Tibial artery (tissue), 4 donors: ENCODE measurements around the gene EGR2.

Experiments used
- DNase-seq, 2 donors: peaks; one replicate each; pipeline ENCODE4 v3.0.0-alpha.2; 2019
- H3K27ac ChIP-seq, 2 donors: fragments of 200-600 bp; sonication (generic) in 1 of 2; 1 replicate in 1 of 2; 2 replicates in 1 of 2; pipeline ENCODE4 v1.5.1; 2018 to 2019; ENCODE audit warnings: mild to moderate bottlenecking in 1 of 2
- H3K27me3 ChIP-seq, 2 donors: fragments of 200-600 bp; sonication (generic) in 1 of 2; one replicate each; pipeline versions ENCODE4 v1.5.1 to v1.6.0; 2016 to 2019
- H3K36me3 ChIP-seq, 3 donors: fragments of 200-600 bp; sonication (generic) in 2 of 3; one replicate each; pipeline ENCODE4 v1.5.1; 2016 to 2019; ENCODE audit warnings: mild to moderate bottlenecking in 2 of 3
- H3K4me1 ChIP-seq, 4 donors: fragments of 200-600 bp; sonication (generic) in 2 of 4; 1 replicate in 3 of 4; 2 replicates in 1 of 4; pipeline ENCODE4 v1.5.1; 2016 to 2019
- H3K4me3 ChIP-seq, 2 donors: fragments of 200-600 bp; sonication (generic) in 1 of 2; 1 replicate in 1 of 2; 2 replicates in 1 of 2; pipeline ENCODE4 v1.5.1; 2018 to 2019; ENCODE audit warnings: mild to moderate bottlenecking in 2 of 2
- H3K9me3 ChIP-seq, 3 donors: fragments of 200-600 bp; sonication (generic) in 1 of 3; one replicate each; pipeline ENCODE4 v1.5.1; 2016 to 2019
- CTCF ChIP-seq, 2 experiments: fragments of 200-600 bp in 1 of 2; fragments of 450-650 bp in 1 of 2; IDR thresholded peaks; one replicate each; pipeline ENCODE4 v1.5.1; 2017 to 2019; ENCODE audit warnings: antibody characterized with exemption in 2 of 2, mild to moderate bottlenecking in 1 of 2, moderate library complexity in 1 of 2
- intact Hi-C: fragments of 100-400 bp; cut with DNase I; formaldehyde crosslinking; loops from one replicate; pipeline ENCODE4 v1.15.0; 2023; ENCODE audit warnings: low total_unique reads

Gene EGR2

GRCh38 chr10:62811159-62811875, 4.8 kb downstream of the EGR2 start:
- Histone ChIP-seq H3K4me1 (peaks cover 0 to 30% (median 29%) of the 10 kb centered on the region in 4 donors), H3K9me3 (no peaks in the 10 kb centered on the region), H3K36me3 (peaks cover 0 to 7% (median 0%) of the 10 kb centered on the region in 3 donors), H3K27me3 (peaks cover 0 to 26% of the 10 kb centered on the region in 2 donors), H3K27ac (no peak overlapping the region), H3K4me3 (no peak overlapping the region)
- DNase-seq = no peak
- TF ChIP-seq CTCF (IDR thresholded peaks at IDR 0.05) = no peak
- intact Hi-C loops = loop anchor here (10.0 kb wide), 2 partner anchors 323 to 367 kb away; partner anchors contain the start of gene NRBF2

GRCh38 chr10:62810156-62810902, 5.8 kb downstream of the EGR2 start:
- H3K27ac ChIP-seq = no peak overlapping the region
- H3K4me1 ChIP-seq = peaks cover 0 to 33% (median 30%) of the 10 kb centered on the region in 4 donors
- H3K27me3 ChIP-seq = peaks cover 0 to 20% of the 10 kb centered on the region in 2 donors
- H3K4me3 ChIP-seq = no peak overlapping the region
- no peak for TF ChIP-seq CTCF (IDR thresholded peaks at IDR 0.05)
- H3K9me3 ChIP-seq = no peaks in the 10 kb centered on the region
- H3K36me3 ChIP-seq = peaks cover 0 to 7% (median 0%) of the 10 kb centered on the region in 3 donors
- no peak for DNase-seq
- intact Hi-C loops = loop anchor here (10.0 kb wide), 2 partner anchors 324 to 366 kb away; partner anchors contain the start of gene NRBF2

GRCh38 chr10:62806251-62806650, 9.9 kb downstream of the EGR2 start:
- no peak for TF ChIP-seq CTCF (IDR thresholded peaks at IDR 0.05)
- Histone ChIP-seq H3K27me3 (no peaks in the 10 kb centered on the region), H3K4me3 (peak overlapping the region; percentile 72 to 75), H3K36me3 (no peaks in the 10 kb centered on the region), H3K27ac (no peak overlapping the region), H3K4me1 (peaks cover 0 to 25% (median 19%) of the 10 kb centered on the region in 4 donors), H3K9me3 (no peaks in the 10 kb centered on the region)
- no peak for DNase-seq
- intact Hi-C loops = no loop called here

DNA sequence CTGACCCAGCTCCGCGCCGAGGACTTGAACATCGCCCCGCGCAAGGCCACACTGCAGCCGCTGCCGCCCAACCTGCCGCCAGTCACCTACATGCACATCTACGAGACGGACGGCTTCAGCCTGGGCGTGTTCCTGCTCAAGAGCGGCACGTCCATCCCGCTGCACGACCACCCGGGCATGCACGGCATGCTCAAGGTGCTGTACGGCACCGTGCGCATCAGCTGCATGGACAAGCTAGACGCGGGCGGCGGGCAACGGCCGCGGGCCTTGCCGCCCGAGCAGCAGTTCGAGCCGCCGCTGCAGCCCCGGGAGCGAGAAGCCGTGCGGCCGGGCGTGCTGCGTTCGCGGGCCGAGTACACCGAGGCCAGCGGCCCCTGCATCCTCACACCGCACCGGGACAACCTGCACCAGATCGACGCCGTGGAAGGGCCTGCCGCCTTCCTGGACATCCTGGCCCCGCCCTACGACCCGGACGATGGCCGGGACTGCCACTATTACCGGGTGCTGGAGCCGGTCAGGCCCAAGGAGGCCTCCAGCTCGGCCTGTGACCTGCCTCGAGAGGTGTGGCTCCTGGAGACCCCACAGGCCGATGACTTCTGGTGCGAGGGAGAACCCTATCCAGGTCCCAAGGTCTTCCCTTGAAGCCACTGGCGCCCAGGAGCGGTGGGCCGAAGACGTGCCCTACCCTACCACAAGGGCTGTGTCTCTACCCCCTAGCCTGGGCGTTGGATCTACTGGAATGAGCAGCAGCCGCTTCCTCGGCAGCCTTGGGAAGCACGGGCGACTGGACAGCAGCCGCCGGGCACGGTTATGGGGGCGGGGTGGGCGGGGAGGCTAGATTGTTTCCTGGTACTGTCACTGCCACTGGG, 10.7 kb downstream of the EGR2 start:
- Histone ChIP-seq H3K4me3 (peak overlapping the region; percentile 72 to 75), H3K9me3 (no peaks in the 10 kb centered on the region), H3K4me1 (peaks cover 0 to 25% (median 19%) of the 10 kb centered on the region in 4 donors), H3K36me3 (no peaks in the 10 kb centered on the region), H3K27me3 (no peaks in the 10 kb centered on the region), H3K27ac (peak overlapping the region; percentile 91 to 94)
- DNase-seq = peak in 1 of 2 donors; percentile 70
- intact Hi-C loops = no loop called here
- TF ChIP-seq CTCF (IDR thresholded peaks at IDR 0.05) = no peak
